K562 (cell line): Measurements from ENCODE around the gene DEDD2. TPM values are rescaled to one million over a fixed set of nuclear protein-coding genes. Genes with fewer than 3 reads are reported as not detected.

Experiments used
- BRF1 ChIP-seq: IDR thresholded peaks from 3 replicates; pipeline ENCODE4 v1.6.1; 2011; ENCODE audit warnings: borderline replicate concordance, mild to moderate bottlenecking; ENCODE audit not compliant: insufficient read length; ENCODE audit errors: extremely low read depth
- DNMT1 ChIP-seq: fragments of 450-650 bp; IDR thresholded peaks from 2 replicates; pipeline ENCODE4 v1.6.1; 2016; ENCODE audit warnings: antibody characterized with exemption, mild to moderate bottlenecking
- ETV5 ChIP-seq: sonication (generic); formaldehyde crosslinking; IDR thresholded peaks from 2 replicates; pipeline ENCODE4 v1.4.0; 2020; ENCODE audit warnings: low read depth, mild to moderate bottlenecking, missing genetic modification reagents
- FIP1L1 ChIP-seq: fragments of 200-400 bp; formaldehyde crosslinking; IDR thresholded peaks from 2 replicates; pipeline ENCODE4 v1.6.1; 2018; ENCODE audit warnings: mild to moderate bottlenecking, low read depth, low read length; ENCODE audit not compliant: poor library complexity, severe bottlenecking
- FOS ChIP-seq: IDR thresholded peaks from 3 replicates; pipeline ENCODE4 v1.6.1; 2011; ENCODE audit not compliant: insufficient read length; ENCODE audit errors: extremely low read depth
- HMG20A ChIP-seq: fragments of 450-650 bp; formaldehyde crosslinking; conservative IDR thresholded peaks from 2 replicates; pipeline ENCODE4 v1.4.0; 2020; ENCODE audit warnings: mild to moderate bottlenecking, mixed read lengths
- HSF4 ChIP-seq: fragments of 250-450 bp; sonication (Bioruptor Pico); IDR thresholded peaks from 2 replicates; pipeline ENCODE4 v2.1.2; 2022; ENCODE audit warnings: mild to moderate bottlenecking, moderate library complexity, borderline replicate concordance
- KAT7 ChIP-seq: sonication (generic); formaldehyde crosslinking; IDR thresholded peaks from 2 replicates; pipeline ENCODE4 v1.8.0; 2022; ENCODE audit warnings: missing genetic modification reagents, mild to moderate bottlenecking, borderline replicate concordance
- MTA2 ChIP-seq: fragments of 450-650 bp; IDR thresholded peaks from 2 replicates; pipeline ENCODE4 v1.6.1; 2016; ENCODE audit warnings: low read depth
- NFRKB ChIP-seq: fragments of 450-650 bp; IDR thresholded peaks from 2 replicates; pipeline ENCODE4 v1.6.1; 2016; ENCODE audit warnings: low read depth
- NFYB ChIP-seq: IDR thresholded peaks from 2 replicates; pipeline ENCODE4 v1.6.1; 2011; ENCODE audit warnings: mild to moderate bottlenecking, moderate library complexity; ENCODE audit not compliant: insufficient read length; ENCODE audit errors: extremely low read depth
- SRF ChIP-seq, 2 experiments: fragments of 250-450, 450-650 bp in 1 of 2; sonication (Bioruptor Pico) in 1 of 2; sonication (generic) in 1 of 2; formaldehyde crosslinking; IDR thresholded peaks; 2 replicates each; pipeline versions ENCODE4 v1.5.0 to v1.5.1; 2020 to 2022; ENCODE audit warnings: mild to moderate bottlenecking in 1 of 2, missing genetic modification reagents in 1 of 2
- SRSF9 ChIP-seq: fragments of 200-400 bp; formaldehyde crosslinking; IDR thresholded peaks from 2 replicates; pipeline ENCODE4 v1.6.1; 2017; ENCODE audit warnings: low read depth, low read length, borderline replicate concordance
- TCF7 ChIP-seq: sonication (generic); IDR thresholded peaks from 2 replicates; pipeline ENCODE4 v1.6.1; 2016; ENCODE audit warnings: antibody characterized with exemption, borderline replicate concordance
- TEAD4 ChIP-seq, 2 experiments: sonication (generic) in 1 of 2; formaldehyde crosslinking in 1 of 2; IDR thresholded peaks; 2 replicates each; pipeline versions ENCODE4 v1.6.1 to v1.8.0; 2012 to 2022; ENCODE audit warnings: borderline replicate concordance in 1 of 2, inconsistent platforms in 1 of 2, low read length in 1 of 2, mild to moderate bottlenecking in 1 of 2, missing genetic modification reagents in 1 of 2
- ZNF121 ChIP-seq: sonication (generic); formaldehyde crosslinking; conservative IDR thresholded peaks from 2 replicates; pipeline ENCODE4 v1.8.0; 2022; ENCODE audit warnings: missing genetic modification reagents
- ZNF445 ChIP-seq: fragments of 250-450 bp; sonication (Bioruptor Pico); IDR thresholded peaks from 2 replicates; pipeline ENCODE4 v1.4.0; 2020; ENCODE audit warnings: low read depth, mild to moderate bottlenecking, moderate library complexity
- ZNF561 ChIP-seq: fragments of 450-650 bp; formaldehyde crosslinking; conservative IDR thresholded peaks from 2 replicates; pipeline ENCODE4 v1.4.0; 2020; ENCODE audit warnings: mild to moderate bottlenecking, moderate library complexity
- ZNF76 ChIP-seq: fragments of 250-450 bp; sonication (Bioruptor Pico); IDR thresholded peaks from 2 replicates; pipeline ENCODE4 v1.4.0; 2020; ENCODE audit warnings: mild to moderate bottlenecking, moderate library complexity, borderline replicate concordance
- polyA plus RNA-seq, 8 experiments: library from polyadenylated mRNA; depleted of rRNA in 4 of 8; stranded (reverse) in 5 of 8; unstranded in 3 of 8; fragments of >200 nt; fragmentation: Nextera tagmentation in 2 of 8; fragmentation: Illumina TruSeq in 1 of 8; extraction: Ambion mirVana in 2 of 8; extraction: Trizol in 1 of 8; gene quantifications; 2 replicates each; pipeline versions ENCODE4 v1.2.1 to v1.2.3, GENCODE V29; 2011 to 2014; ENCODE audit warnings: inconsistent platforms in 1 of 8, missing spikeins in 1 of 8
- total RNA-seq, 7 experiments: library from RNA; depleted of rRNA in 6 of 7; stranded (reverse); fragments of >200 nt in 6 of 7; fragmentation: Illumina TruSeq in 2 of 7; extraction: Trizol in 2 of 7; gene quantifications; 2 replicates each; pipeline versions ENCODE4 v1.2.1 to v1.2.3, GENCODE V29; 2011 to 2021; ENCODE audit warnings: low replicate concordance in 1 of 7
- TF ChIP-seq, protein P1 (sequence below): sonication (generic); formaldehyde crosslinking; IDR thresholded peaks from 2 replicates; pipeline ENCODE4 v1.8.0; 2022; ENCODE audit warnings: mild to moderate bottlenecking, missing genetic modification reagents
- TF ChIP-seq, protein P2 (sequence below): fragments of 250-450 bp; sonication (Bioruptor Pico); IDR thresholded peaks from 2 replicates; pipeline ENCODE4 v1.6.1; 2021; ENCODE audit warnings: mild to moderate bottlenecking
- TF ChIP-seq, protein P3 (sequence below): sonication (generic); formaldehyde crosslinking; IDR thresholded peaks from 2 replicates; pipeline ENCODE4 v1.9.0; 2022; ENCODE audit warnings: mild to moderate bottlenecking, missing genetic modification reagents
- TF ChIP-seq, protein P4 (sequence below): fragments of 450-650 bp; IDR thresholded peaks from 2 replicates; pipeline ENCODE4 v1.6.1; 2016; ENCODE audit warnings: missing biosample characterization, missing genetic modification characterization
- TF ChIP-seq, protein P5 (sequence below): fragments of 250-450 bp; sonication (Bioruptor Pico); IDR thresholded peaks from 2 replicates; pipeline ENCODE4 v1.5.0; 2020; ENCODE audit warnings: mild to moderate bottlenecking

Gene DEDD2
- total and polyA plus RNA-seq, 9 of the 15 experiments (the other 6 are each of a cell fraction or from before 2014, with no cell fraction given) = 4.3 to 43.0 (median 29.2) TPM

DNA sequence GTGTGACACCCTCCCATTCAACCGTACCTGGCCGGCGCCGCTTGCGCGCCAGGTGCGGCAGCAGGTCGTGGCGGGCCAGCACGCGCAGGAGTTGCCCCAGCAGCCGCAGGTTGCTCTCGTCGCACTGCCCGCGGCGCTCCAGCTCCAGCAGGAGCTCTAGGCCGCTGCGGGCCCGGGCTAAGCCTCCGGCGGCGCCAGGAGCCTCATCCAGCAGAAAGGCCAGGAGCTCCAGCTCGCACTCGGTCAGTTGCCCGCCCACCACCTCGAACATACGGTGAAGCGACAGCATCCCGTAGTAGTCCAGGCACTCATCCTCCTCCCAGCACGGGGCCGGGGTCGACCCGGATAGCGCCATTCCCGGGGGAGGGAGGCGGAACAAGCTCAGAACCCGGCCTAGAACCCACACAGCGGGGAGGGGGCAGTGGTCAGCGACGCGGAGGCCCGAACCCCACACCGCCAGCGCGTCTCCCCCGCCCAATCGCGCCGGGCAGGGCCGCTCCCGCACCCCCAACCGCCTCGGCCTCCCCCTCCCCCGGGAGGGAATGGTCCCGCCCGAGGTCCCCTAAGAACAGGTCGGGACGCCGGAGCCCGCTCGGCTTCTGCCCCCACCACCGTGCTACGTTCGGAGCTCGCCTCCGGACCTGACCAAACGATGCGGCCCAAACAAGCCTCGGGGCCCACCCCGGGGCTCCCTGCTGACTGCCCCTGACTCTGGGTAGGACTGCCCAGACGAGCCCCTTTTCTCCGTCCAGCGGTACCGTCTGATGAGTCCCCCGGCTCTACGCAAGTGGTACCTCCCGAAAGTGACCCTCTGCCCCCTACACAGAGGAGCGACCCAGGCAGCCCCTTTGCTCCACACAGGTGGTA, 591 bp downstream of the DEDD2 start (continued):
- TF ChIP-seq BRF1 (no peak), FOS (no peak), FIP1L1 (peak; percentile 72), ZNF76 (no peak), SRF (CRISPR knock-in tag; IDR thresholded peaks at IDR 0.05) (no peak), TCF7 (no peak), HSF4 (CRISPR knock-in tag) (no peak), NFRKB (no peak), DNMT1 (0 out of 2 replicates have a peak, but pooled peaks have one; percentile 45), KAT7 (CRISPR knock-in tag) (no peak; the same call in 1 of the 2 replicates), ZNF445 (CRISPR knock-in tag) (no peak), ZNF561 (CRISPR knock-in tag) (no peak), TEAD4 (IDR thresholded peaks at IDR 0.05; ENCODE audit: low read length) (no peak), TEAD4 (CRISPR knock-in tag; IDR thresholded peaks at IDR 0.05; ENCODE audit: borderline replicate concordance) (0 out of 2 replicates have a peak, but pooled peaks have one; percentile 52), HMG20A (CRISPR knock-in tag) (no peak), NFYB (no peak), ZNF121 (CRISPR knock-in tag) (no peak), ETV5 (CRISPR knock-in tag) (peak; percentile 8; the same call in 1 of the 2 replicates), MTA2 (no peak), SRSF9 (no peak)
- TF ChIP-seq, protein P1, sequence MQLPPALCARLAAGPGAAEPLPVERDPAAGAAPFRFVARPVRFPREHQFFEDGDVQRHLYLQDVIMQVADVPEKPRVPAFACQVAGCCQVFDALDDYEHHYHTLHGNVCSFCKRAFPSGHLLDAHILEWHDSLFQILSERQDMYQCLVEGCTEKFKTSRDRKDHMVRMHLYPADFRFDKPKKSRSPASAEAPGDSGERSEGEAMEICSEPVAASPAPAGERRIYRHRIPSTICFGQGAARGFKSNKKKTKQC (CRISPR knock-in tag) = no peak
- TF ChIP-seq, protein P2, sequence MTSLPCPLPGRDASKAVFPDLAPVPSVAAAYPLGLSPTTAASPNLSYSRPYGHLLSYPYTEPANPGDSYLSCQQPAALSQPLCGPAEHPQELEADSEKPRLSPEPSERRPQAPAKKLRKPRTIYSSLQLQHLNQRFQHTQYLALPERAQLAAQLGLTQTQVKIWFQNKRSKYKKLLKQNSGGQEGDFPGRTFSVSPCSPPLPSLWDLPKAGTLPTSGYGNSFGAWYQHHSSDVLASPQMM = no peak
- TF ChIP-seq, protein P3, sequence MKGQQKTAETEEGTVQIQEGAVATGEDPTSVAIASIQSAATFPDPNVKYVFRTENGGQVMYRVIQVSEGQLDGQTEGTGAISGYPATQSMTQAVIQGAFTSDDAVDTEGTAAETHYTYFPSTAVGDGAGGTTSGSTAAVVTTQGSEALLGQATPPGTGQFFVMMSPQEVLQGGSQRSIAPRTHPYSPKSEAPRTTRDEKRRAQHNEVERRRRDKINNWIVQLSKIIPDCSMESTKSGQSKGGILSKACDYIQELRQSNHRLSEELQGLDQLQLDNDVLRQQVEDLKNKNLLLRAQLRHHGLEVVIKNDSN = no peak
- TF ChIP-seq, protein P4, sequence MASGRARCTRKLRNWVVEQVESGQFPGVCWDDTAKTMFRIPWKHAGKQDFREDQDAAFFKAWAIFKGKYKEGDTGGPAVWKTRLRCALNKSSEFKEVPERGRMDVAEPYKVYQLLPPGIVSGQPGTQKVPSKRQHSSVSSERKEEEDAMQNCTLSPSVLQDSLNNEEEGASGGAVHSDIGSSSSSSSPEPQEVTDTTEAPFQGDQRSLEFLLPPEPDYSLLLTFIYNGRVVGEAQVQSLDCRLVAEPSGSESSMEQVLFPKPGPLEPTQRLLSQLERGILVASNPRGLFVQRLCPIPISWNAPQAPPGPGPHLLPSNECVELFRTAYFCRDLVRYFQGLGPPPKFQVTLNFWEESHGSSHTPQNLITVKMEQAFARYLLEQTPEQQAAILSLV = no peak
- TF ChIP-seq, protein P5, sequence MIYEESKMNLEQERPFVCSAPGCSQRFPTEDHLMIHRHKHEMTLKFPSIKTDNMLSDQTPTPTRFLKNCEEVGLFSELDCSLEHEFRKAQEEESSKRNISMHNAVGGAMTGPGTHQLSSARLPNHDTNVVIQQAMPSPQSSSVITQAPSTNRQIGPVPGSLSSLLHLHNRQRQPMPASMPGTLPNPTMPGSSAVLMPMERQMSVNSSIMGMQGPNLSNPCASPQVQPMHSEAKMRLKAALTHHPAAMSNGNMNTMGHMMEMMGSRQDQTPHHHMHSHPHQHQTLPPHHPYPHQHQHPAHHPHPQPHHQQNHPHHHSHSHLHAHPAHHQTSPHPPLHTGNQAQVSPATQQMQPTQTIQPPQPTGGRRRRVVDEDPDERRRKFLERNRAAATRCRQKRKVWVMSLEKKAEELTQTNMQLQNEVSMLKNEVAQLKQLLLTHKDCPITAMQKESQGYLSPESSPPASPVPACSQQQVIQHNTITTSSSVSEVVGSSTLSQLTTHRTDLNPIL (CRISPR knock-in tag) = no peak
